PC-3 (cell line): Measurements from ENCODE around the gene PFKFB3.

Experiments used
- CTCF ChIP-seq: fragments of 300-600 bp; sonication (generic); conservative IDR thresholded peaks from 2 replicates; pipeline ENCODE4 v1.5.1; 2017; ENCODE audit warnings: antibody characterized with exemption, low read depth, mild to moderate bottlenecking, low read length
- EZH2 ChIP-seq: fragments of 300-600 bp; sonication (generic); IDR thresholded peaks from one replicate; pipeline ENCODE4 v1.6.1; 2017; ENCODE audit warnings: antibody characterized with exemption, mild to moderate bottlenecking, low read length; ENCODE audit not compliant: unreplicated experiment
- EZH2phosphoT487 ChIP-seq: fragments of 300-600 bp; sonication (generic); IDR thresholded peaks from 2 replicates; pipeline ENCODE4 v1.6.1; 2018; ENCODE audit warnings: mild to moderate bottlenecking, antibody characterized with exemption, low read length, borderline replicate concordance

GRCh38 chr10:6228010-6228511 is 25.3 kb downstream of the PFKFB3 start:
- no peak for TF ChIP-seq CTCF
- no peak for TF ChIP-seq EZH2phosphoT487
- TF ChIP-seq EZH2, result no peak
